Measurements from ENCODE around the gene ADAM10.

ADAM10 gene

GRCh38 chr15:58715266-58715917, 34.1 kb downstream of the ADAM10 start:
- DNase-seq (ENCODE audit: low read depth) = no peak

DNA sequence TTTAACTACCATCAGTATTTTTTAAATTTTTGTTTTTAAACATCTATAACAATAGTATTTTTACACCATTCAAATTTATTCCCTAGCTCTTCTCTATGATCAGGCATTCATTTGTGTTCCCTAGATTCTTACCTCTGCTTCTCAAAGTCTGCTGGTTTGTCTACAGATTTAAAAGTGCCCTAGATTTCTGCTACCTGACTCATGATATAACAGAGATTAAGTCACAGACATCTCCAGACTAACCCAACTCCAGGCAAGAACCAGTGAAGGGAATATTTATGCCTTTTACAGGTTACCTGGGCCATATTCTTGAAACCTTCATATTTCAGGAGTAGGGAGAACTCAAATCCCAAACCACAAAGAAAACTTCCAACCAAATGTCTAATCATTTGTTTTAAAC, 38.8 kb downstream of the ADAM10 start:
- no peak for DNase-seq (ENCODE audit: low read depth)

DNA sequence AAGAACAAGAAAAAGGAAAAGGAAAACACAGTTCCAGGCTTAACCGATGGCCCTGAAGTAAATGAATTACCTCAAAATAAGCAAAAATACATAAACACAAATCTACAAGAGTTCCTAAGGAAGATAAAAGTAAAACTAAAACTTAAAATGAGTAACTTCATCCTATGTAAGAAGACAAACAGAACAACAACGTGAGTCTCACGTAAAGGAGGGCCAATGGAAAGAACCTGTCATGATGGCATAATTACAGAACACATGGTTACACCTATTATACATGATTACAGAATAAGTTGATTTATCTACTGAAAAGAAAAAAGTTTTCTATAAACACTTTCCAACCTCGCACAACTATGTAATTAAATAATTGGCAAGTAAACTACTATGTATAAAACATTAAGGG, 42.1 kb downstream of the ADAM10 start:
- no peak for DNase-seq (ENCODE audit: low read depth)

DNA sequence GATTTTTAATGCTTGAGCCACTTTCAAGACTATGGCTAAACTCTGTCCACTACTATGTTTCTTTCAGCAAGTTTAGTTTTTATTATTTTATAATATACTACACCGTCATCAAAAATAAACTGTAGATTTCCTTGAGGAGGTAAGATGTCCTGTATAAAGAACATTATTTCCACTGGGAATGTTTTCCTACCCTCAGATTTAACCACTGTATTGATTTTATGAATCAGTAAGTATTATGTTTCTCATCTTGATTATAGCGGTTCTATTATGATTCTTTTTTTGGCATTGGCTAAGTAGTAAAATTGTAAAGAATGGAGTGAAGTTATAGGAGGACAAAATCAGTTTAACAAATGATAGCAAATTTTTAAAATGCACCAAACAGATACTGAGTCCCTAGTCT, 44.4 kb downstream of the ADAM10 start:
- DNase-seq (ENCODE audit: low read depth) = no peak

- DNase-seq (ENCODE audit: low read depth) = no peak
Observed at GRCh38 chr15:58704155-58704865, 45.2 kb downstream of the ADAM10 start.

DNA sequence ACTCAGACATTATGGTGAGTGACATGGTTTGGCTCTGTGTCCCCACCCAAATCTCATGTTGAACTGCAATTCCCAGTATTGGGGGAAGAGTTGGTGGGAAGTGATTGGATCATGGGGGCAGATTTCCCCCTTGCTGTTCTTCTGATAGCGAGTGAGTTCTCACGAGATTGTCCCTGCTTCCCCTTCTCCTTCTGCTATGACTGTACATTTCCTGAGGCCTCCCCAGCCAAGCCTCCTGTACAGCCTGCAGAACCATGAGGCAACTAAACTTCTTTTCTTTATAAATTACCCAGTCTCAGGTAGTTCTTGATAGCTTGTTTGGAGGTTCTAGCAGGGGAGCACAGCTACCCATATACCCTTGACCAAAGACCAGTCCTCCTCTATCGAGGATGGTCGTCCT, 45.9 kb downstream of the ADAM10 start:
- DNase-seq (ENCODE audit: low read depth) = no peak

DNA sequence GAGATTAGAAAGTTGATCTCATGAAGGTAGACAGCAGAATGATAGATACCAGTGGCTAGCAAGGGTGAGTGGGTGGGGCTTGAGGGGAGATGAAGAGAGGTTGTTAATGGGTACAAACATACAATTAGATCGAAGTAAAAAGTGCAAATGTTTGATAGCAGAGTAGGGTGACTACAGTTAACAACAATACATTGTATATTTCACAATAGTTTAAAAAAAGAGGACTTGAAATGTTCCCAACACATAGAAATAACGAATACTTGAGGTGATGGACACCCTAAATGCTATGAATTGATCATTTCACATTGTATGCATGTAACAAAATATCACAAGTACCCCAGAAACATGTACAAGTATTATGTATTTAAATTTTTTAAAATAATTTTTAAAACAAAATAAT, 47.3 kb downstream of the ADAM10 start:
- DNase-seq (ENCODE audit: low read depth) = no peak

DNA sequence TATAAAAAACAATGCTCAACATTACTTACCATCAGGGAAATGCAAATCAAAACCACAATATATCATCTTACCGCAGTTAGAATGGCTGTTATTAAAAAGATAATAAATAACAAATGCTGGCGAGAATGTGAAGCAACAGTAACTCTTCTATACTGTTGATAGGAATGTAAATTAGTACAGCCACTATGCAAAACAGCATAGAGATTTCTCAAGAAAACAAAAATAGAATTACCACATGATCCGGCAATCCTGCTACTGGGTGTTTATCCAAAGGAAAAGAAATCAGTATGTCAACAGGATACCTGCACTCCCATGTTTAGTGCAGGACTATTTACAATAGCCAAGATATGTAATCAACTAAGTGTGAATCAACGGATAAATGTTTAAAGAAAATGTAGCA, 48.1 kb downstream of the ADAM10 start:
- DNase-seq (ENCODE audit: low read depth) = no peak

DNA sequence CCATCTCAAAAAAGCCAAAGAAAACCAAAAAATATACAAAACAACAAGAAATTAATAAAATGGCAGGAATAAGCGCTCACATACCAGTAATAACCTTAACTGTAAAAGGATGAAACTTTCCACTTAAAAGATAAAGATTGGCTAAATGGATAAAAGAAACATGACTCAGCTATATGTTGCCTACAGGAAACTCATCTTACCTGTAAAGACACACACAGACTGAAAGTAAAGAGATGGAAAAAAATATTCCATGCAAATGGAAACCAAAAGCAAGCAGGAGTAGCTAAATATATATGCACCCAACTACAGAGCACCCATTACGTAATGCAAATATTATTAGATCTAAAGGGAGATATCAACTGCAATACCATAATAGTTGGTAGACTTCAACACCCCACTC, 49.7 kb downstream of the ADAM10 start:
- no peak for DNase-seq (ENCODE audit: low read depth)

- no peak for DNase-seq (ENCODE audit: low read depth)
Observed at GRCh38 chr15:58698887-58699641, 50.4 kb downstream of the ADAM10 start.

- DNase-seq (ENCODE audit: low read depth) = no peak
Observed at GRCh38 chr15:58697220-58697619, 52.3 kb downstream of the ADAM10 start.

DNA sequence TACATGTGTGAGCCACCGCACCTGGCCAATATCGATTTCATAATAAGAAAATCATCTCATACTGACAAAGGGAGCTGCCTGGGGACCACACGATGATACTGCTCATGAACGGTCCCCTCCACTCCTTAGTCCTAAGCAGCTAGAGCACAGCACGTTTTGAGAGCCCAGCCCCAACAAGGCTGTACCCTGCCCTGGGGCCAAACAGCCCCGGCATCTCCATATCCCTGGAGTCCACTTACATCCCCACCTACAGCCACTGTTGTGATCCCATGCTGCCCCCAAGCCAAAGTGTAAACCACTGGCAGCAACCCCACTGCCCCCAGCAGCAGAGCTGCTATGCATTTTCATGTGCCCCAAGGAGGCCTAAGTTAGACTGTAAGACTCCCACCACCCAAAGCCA, 52.8 kb downstream of the ADAM10 start:
- no peak for DNase-seq (ENCODE audit: low read depth)

DNA sequence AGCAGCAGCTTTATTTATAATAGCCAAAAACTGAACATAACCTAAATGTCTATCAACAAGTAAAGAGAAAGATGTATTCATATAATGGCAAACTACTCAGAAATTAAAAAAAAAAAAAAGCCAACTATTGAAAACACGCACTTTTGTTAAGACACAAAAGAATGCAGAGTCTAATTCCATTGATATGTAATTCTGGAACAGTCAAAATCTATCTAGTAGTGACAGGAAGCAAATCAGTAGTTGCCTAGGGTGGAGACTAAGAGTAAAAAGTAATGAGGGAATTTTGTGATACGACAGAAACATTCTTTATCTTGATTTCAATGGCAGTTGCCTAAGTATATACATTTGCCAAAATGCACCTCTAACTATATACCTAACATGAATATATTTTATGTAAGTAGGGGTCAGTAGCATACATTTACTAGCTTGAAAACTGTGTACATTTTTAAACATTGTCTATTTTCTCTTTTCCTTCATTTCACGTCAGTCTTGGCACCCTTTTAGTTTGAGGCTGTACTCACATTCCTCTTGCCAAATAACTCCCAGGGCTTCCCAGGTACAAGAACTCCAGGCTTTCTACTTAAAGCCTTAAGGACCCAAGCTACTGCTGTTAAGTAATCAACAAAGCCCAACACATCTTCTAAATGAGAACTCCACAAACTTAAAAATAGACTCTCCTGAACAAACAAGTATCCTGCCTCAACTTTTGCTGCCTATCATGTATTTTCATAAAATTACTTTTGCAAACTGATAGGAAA, 54.7 kb downstream of the ADAM10 start:
- no peak for DNase-seq (ENCODE audit: low read depth)

- no peak for DNase-seq (ENCODE audit: low read depth)
Observed at GRCh38 chr15:58690703-58691102, 58.8 kb downstream of the ADAM10 start.

DNA sequence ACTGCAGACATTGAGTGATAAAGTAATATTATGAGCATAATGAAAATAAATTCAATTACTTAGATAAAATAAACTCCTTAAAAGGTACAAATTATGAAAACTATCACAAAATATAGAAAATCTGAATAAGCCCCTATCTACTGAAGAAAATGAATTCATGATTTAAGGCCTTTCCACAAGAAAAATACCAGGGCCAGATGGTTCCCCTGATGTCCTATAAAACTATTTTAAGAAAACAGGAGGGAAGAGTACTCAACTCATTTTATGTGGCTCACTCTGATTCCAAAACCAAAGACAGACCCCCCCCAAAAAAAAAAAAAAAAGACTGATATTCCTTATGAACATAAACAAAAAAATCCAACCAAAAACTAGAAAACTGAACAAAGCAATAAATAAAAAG, 59.9 kb downstream of the ADAM10 start:
- DNase-seq (ENCODE audit: low read depth) = no peak

- DNase-seq (ENCODE audit: low read depth) = no peak
Observed at GRCh38 chr15:58686286-58686685, 63.2 kb downstream of the ADAM10 start.

DNA sequence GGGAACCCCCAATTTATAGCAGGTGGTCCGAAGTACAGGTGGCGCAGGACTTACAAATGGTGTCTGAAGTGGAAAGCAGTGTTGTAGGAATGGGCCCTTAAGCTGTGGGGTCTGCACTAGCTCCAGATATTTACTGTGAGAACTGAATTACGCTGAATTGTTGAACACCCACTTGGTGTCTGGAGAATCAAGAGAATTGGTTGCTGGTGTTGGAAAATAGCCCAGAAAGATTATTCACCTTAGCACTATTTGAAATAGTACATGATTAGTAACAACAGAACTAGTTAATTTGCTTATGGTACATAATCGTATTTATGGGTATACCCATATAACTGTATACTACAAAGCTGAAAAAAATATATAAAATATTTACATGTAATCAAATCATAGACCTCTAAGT, 64.8 kb downstream of the ADAM10 start:
- no peak for DNase-seq (ENCODE audit: low read depth)

DNA sequence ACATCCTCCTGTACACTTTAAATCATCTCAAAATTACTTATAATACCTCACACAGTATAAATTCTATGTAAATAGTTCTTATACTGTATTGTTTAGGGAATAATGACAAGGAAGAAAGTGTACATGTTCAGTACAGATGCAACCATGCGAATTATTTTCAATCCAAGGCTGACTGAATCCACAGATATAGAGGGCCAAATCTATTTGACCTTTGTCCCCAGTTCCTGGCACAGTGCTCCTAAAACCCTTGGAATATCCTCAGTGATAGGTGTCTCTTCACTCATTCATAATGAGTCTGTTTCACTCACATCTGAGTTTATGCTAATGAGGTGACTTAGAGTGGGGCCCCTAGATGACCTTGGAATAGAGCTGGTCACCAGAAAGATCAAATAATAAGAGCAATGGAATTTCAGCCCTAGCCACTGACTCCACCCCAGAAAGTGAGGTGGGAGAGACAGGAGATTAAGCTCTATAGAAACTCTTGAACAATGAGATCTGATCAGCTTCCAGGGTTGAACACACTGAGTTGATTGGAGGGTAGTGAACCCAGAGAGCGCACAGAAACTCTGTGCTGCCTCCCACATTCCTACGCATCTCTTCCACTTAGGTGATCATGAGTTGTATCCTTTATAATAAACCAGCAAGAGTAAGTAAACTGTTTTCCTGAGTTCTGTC, 65.3 kb downstream of the ADAM10 start:
- DNase-seq (ENCODE audit: low read depth) = no peak

DNA sequence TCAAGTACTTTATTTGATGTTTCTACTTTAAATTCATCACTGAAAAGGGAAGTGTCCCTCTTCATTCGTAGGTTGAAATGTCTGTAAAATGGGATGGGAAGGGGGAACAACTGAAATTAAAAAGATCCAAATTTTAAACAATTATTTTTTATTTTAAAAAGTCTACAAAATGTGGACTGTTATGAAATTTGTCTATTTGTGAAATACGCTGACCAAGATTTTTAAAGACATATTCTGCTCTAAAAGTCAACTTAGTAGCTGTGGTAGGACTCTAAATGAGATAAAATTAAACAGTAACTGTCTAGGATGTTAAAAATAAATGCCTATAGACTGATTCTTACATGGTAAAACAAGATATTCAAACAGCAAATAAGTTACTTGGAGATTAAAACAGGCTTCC, 67.3 kb downstream of the ADAM10 start:
- no peak for DNase-seq (ENCODE audit: low read depth)

DNA sequence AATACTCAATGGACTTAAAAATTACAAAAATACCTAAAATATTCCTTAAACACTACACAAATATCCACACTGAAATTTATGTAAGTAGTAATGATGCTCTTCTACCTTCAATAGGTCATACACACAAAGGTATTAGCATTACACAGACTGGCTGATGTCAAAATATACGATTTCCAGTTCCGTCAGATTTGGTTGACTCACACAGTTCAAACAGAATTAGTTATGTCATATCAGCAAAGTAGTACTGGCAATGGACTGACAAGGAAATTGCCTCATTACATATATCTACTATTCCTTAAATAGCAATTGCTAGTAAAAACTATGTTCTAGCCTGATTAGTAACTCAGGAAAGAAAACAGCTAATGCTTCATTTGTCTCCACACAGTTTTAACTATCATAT, 70.8 kb downstream of the ADAM10 start:
- DNase-seq (ENCODE audit: low read depth) = no peak

DNA sequence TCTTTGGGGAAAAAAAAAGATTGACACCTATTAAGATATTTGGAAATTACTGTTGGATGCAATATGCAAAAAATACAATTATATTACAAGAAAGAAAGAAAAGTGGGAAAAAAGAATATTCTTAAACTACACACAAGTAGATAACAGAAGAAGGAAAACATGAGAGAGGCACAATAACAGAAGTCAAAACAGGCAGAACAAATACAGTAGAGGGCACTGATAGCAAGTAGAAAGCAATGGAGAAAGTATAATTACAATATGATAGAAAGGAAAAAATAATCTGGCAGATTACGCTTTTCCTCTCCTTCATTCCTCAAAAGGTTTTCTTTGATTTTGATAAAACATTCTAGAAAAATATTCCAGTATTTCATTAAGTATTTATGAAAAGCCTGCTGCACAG, 72.1 kb downstream of the ADAM10 start:
- no peak for DNase-seq (ENCODE audit: low read depth)

DNA sequence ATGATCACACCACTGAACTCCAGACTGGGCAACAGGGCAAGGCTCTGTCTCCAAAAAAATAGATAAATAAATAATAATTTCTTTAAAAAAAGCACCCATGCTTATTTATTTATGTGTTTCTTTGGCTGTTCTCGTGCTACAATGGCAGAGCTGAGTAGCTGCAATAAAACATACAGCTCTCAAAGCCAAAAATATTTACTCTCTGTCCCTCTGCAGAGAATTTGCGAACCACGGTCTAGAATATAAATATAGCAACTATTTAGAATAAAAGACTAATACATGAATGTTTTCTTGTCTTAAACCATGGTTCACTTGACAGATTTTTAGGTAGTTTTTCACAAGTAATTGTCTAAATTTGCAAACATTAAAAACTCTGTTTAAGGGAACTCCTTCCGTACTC, 72.7 kb downstream of the ADAM10 start:
- no peak for DNase-seq (ENCODE audit: low read depth)
